Activated CD4-positive, alpha-beta T cell treated with anti-CD3 and anti-CD28 coated beads, Interleukin-10, Interleukin-2, amounts not matched to agents 100 ng/mL and 50 ng/mL, durations not matched to agents 16 hours and 8 hours (primary cell): Measurements from ENCODE around the gene SEC61A1.
A peak's percentile ranks its signal among the peaks of the same experiment; 100 is the strongest.

Source experiments
- DNase-seq: peaks from one replicate; pipeline ENCODE4 v3.0.0-alpha.2; 2020

Gene SEC61A1

DNA sequence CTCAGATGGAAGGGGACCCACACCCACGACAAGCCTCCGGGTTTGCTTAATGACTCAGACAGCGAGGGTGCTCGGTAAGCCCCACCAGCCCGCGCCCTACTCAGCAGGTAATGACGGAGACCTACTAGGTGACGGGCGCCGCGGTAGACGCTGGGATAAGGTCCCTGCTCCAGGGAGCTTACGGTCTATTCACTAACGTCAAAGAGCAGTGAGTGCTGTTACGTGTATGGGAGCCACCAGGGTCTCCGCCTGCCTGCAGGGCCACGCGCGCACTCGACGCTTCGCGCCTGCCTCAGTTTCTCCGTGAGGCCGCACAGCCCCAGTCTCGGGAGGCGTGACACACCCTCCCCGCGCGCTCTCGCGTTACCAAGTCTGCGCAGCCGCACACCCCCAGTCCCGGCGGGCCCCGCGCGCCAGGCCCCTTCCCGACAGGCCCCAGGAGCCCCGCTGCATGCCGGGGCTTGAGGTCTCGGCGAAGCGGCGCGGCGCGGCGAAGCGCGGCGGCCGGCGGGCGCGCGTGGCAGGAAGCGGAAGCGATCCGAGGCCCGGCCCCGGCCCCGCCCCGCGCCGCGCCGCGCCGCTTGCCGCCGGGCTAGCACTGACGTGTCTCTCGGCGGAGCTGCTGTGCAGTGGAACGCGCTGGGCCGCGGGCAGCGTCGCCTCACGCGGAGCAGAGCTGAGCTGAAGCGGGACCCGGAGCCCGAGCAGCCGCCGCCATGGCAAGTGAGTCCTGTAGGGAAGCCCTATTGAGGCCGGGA is at the start of gene SEC61A1:
SEC61A1 (plus strand) TSS at position 601 of the 758 bp plus-strand sequence; CDS start at position 717, 116 bp downstream.
- DNase-seq: peak; percentile 97

- DNase-seq: no peak
Observed at GRCh38 chr3:128004661-128005060, 47.6 kb upstream of the SEC61A1 start.

DNA sequence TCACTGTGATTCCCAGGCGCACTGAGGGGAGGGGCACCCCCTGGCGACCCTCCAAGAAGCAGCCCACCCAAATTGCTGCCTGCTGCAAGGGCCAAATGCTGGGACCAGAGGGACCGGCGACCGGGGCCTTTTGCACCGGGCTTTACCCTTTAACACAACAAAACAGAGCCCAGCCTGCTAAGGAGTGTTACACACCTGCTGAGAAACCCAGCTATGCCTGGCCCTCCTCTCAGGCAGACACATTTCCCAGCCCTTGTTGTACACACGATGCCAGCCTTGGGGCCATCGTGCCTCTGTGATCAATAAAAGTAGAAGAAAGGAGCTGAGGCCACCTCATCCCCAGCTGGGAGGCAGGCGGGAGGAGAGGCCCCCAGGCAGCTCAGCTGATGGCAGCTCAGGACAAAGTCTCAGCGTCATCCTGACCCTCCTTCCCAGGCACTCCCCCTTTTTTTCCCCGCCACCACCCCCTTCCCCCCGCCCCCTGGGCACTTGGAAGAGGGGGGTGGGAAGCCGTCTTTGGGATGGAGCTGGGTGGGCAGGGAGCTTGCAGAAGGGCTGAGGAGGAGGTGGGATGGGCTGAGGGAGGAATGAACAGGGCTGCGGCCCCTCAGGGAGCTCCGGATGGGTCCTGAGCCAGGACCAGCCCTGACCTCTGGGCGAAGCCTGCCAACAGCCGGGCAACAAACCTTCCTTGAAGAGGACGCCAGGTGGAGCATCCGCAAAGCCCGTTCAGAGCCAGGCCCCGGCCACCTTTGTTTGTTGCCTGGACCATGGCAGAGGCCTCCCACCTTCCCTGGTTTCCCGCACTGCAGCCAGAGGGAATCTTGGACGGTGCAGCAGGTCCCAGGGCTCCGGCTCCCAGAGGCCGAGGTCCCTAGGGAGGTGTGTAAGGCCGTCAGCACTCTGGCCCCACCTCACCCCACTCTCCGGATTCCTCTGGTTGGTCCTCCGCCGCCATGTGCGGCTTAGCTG is 45.9 kb upstream of the SEC61A1 start:
- no peak for DNase-seq

- no peak for DNase-seq
Observed at GRCh38 chr3:128007033-128007424, 45.2 kb upstream of the SEC61A1 start.

DNA sequence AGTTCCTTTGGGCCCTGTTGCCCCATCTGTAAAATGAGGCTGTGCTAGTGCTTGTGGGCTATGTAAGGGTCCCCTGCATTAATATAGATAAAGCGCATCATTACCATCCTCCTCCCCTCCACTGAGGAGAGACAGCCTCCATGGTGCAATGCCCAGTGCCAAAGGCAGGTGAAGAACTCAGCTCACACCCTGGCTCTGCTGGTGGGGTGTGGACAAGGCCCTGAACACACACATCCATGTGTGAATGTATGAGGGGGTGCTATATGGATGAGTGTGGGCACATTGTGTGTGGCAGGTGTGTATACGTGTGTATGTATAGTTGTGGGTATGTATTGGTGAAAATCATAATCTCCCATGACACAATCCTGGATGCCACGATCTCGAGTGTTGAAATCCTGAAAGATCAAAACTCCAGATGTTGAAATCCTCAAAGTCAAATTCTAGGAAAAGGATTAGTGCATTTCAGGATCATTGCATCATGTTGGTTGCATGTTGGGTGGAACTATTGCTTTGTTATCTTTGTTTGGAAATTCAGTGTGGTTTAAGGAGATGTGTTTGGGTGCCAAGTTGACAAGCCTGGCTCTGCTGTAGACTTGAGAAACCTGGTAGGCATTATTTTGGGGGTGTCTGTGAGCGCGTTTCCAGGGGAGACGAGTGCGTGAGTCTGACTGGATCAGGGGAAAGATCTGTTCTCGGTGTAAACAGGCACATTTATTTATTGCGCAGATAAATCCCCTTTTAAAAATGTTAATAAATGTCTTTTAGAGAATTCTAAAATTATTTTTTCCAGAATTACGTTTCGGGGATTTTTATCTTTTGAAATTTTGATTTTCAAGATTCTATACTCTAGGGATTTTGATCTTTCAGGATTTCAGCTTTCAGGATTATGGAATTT is 42.0 kb upstream of the SEC61A1 start:
- DNase-seq: no peak

- peak; percentile 3 for DNase-seq
Observed at GRCh38 chr3:128011140-128011539, 41.1 kb upstream of the SEC61A1 start.

- DNase-seq: no peak
Observed at GRCh38 chr3:128012050-128012449, 40.2 kb upstream of the SEC61A1 start.

DNA sequence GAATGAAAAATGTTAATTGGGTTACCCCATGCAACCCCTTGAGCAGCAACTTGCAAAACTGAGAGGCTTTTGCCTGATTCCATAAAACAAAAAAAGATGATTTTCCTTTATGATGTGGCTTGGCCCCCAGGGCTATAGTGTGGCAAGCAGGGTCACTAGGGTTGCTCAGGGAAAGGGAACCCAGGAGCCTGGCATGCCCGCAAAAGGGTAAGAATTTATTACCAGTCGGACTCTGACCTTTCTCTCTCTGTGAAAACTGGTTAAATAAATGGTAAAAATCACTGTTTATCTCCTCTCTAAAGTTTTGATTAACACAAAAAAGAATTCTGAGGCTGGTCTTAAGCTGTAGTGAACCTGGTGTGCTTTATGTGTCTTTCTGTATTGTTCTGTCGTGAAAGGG is 37.7 kb upstream of the SEC61A1 start:
- DNase-seq: no peak

DNA sequence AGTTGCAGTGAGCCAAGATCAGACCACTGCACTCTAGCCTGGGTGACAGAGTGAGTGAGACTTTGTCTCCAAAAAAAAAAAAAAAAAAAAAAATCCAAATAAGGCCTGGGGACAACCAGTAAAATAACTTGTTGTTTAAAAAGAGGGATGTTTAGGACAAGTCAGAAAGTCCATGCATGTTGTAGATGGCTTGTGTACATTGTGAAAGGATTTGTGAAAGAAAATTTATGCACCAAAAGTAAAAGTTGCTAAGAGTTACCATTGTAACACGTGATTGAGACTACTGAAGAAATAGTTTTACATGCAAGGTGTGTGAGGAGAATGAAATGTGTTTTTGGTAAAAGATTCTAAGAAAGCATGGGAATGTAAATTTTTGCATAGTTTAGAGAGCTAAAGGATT is 35.7 kb upstream of the SEC61A1 start:
- DNase-seq: no peak

DNA sequence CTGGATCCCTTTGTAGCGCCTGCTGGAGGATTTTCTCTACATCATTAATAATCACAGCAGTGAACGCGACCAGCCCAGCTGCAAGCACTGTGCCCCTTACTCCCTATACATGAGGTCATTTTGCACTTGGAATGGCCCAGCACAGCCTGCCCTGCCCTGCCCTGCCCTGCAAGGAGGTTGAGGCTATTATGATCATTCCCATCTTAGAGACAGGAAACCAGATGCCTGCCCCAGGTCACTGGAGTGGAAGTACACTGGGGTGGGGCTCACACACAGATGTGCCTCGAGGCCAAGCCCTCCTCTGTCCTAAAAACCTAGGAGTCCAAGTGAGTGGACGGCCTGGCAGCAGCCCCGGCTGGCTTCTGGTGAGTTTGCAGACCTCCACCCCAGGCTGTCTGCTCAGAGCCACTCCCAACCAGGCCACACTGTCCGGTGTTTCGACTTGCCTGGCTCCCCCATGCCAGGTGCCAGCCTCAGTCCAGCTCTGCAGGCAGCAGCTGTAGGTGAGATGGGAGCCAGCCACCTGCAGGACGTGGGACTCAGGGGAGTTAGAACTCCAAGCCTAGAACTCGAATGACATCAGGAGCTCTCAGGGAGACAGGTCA is 30.4 kb upstream of the SEC61A1 start:
- no peak for DNase-seq

GRCh38 chr3:128033102-128033501 is 19.1 kb upstream of the SEC61A1 start:
- no peak for DNase-seq

DNA sequence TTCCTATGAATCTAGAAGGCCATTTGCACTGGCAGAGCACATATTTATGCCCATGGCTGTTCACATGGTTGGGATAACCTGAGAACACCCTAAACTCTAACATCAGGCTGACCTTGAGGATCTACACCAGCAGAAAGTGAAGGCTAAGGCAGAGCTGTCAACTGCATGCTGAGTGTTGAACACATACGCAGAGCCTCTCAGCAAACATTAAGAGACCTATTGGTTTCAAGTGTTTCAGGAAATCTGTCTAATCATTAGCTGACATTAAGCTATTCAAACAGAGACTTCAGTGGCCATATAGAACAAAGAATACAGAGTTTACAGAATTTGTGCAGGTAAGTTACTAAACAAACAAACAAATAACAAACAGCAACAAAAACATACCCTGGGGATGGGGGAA is 16.1 kb upstream of the SEC61A1 start:
- DNase-seq: no peak

DNA sequence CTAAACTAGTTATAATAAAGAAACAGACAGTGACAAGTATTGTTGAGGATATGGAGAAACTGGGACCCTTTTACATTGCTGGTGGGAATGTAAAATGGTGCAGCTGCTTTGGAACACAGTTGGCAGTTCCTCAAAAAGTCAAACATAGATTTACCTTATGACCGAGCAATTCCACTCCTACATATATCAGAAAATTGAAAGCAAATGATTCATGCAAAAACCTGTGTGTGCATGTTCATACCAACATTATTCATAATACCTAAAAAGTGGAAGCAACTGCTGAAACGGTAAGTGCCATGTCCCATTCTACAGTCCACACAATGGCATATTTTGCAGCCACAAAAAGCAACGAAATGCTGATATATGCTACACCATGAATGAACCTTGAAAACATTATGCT is 12.2 kb upstream of the SEC61A1 start:
- no peak for DNase-seq

- DNase-seq: no peak
Observed at GRCh38 chr3:128040660-128041059, 11.6 kb upstream of the SEC61A1 start.

GRCh38 chr3:128041344-128041743 is 10.9 kb upstream of the SEC61A1 start:
- DNase-seq: no peak

- no peak for DNase-seq
Observed at GRCh38 chr3:128050597-128050996, 1.6 kb upstream of the SEC61A1 start.

DNA sequence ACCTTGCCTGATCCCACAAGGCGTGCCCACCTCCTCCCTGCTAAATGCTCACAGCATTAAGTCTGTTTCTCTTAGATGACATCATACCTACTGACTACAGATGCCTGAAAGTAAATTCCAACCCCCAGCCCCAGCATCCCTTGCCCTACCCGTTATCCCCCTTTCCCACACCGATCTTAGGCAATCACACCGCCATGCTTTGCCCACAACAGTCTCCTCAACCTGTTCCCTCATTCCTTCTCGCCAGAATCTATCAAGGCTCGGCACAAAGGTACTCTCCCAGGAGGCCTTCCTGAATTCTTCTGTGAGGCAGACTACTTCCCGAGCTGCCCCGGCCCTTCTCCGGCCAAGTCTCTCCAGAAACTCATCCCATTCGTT is 789 bp upstream of the SEC61A1 start:
- no peak for DNase-seq

- no peak for DNase-seq
Observed at GRCh38 chr3:128052595-128053351, 536 bp downstream of the SEC61A1 start.

DNA sequence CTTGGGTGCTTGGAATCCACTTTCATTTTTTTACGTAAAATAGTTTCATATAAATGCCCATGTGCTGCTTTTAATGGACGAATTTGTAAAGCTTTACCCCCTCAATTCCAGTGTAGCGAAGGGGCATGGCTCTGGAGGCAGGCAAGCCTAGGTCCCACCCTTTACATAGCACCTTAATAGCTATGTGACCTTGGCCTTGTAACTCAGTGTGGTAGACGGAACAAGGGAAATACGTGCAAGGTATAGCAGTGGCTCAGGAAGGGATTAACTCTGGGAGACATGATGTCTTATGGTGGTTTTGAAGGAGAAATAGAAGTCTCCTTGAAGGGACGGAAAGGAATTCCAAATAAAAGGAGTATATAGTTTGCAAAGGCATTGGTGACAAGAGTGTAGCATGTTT is 1.4 kb downstream of the SEC61A1 start:
- no peak for DNase-seq

GRCh38 chr3:128054367-128054766 is 2.1 kb downstream of the SEC61A1 start:
- peak; percentile 28 for DNase-seq

- no peak for DNase-seq
Observed at GRCh38 chr3:128056258-128056657, 4.0 kb downstream of the SEC61A1 start.
